ENCODE measurements around the gene CARS1.

Gene CARS1

GRCh38 chr11:3037040-3037944 lies 19.9 kb downstream of the CARS1 start:
- peak; percentile 51 to 70 for ATAC-seq

- no peak for ATAC-seq
Observed at GRCh38 chr11:3036419-3036818, 20.8 kb downstream of the CARS1 start.

DNA sequence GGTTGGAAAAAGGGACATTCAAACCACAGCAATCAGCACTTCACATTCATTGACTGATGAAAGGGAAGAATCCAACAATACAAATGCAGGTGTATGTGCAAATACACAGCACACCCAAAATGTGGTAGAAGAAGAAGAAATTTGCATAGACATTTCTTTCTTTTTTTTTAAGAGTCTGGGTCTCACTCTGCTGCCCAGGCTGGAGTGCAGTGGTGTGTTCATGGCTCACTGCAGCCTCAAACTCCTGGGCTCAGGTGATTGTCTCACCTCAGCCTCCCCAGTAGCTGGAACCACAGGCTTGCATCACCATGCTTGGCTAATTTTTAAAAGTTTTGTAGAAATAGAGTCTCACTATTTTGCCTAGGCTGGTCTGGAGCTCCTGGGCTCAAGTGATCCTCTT lies 21.9 kb downstream of the CARS1 start:
- no peak for ATAC-seq

DNA sequence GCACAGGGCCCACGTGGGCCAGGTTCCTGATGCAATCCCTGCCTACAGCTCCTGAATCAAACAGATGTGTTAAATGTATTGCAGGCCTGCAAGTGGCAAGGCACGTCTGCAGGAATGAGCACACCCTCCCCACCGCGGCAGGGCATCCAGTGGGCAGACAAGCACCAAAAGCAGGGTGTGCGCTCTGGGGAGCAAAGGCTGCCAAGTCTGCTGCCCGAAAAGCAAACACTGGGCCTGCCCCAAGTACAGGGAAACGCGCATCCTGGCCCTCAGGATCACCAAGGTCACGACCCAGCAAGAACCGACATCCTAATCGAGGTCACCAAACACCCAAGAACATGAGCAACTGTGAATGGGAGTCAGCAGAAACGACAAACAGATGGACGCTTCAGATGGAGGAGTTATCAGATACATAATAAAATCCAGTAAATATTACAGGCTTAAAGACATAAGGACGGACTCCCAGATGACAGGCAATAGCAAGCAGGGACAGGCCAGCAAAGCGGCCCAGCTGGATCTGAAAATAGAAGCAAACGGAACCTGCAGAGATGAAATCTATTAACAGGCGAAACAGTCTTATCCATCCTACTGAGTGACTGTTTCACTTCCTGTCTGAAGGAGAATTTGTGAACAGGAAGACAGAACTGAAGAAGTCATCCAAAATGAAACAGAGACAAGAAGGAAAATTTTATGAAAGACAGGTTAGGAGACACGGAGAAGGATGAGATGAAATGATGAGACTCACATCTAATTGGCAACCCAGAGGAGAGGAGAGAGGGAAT lies 26.7 kb downstream of the CARS1 start:
- ATAC-seq = no peak

GRCh38 chr11:3028813-3029212 lies 28.4 kb downstream of the CARS1 start:
- ATAC-seq = no peak

- ATAC-seq = no peak
Observed at GRCh38 chr11:3026803-3027202, 30.4 kb downstream of the CARS1 start.

DNA sequence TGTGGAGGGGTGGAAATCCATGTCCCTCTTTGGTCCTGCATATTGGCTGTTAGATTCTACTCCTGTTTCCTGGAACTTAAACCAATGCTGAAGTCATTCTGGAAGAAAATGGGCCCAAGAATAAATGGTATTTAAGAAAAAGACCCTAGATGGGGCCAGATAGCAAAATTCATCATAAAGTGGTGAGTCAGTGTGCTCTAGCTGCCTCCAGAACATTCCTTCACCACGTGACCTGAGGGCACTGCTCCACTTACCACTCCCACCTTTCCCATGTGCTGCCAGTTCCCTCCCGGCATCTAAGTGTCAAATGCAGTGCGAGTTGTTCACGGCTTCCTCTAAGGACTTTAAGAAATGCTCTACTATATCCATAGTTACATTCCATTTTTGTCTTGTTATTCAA lies 34.2 kb downstream of the CARS1 start:
- ATAC-seq = no peak

DNA sequence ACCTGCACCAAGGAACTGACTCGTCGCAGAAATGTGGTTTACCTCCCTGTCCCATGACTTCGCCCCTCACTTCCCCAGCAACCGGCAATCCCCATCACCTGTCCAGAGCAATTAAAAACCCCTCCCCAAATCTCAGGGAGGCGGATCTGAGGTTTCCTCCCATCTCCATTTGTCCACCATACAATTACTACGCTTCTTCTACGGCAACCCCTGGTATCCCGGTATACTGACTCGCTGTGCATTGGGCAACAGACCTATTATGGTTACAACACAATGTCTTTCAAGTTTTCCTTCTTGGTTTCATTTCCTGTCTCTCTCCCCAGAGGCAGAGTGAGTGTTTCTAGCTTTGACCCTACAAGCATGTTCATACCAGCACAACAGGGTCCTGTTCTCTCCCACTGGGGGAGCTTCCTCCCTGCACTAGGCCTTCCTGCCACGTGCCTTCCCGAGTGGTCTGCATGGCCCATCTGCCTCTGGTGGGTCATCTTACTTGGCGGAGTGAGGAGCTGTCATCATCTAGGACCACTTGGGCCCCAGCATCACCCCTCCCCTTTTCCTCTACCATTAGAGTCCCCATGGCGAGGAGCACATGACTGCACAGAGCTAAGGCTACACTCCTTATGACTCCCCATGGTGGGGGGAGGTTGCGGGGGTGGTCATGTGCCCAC lies 34.8 kb downstream of the CARS1 start:
- ATAC-seq = peak; percentile 30 to 48

DNA sequence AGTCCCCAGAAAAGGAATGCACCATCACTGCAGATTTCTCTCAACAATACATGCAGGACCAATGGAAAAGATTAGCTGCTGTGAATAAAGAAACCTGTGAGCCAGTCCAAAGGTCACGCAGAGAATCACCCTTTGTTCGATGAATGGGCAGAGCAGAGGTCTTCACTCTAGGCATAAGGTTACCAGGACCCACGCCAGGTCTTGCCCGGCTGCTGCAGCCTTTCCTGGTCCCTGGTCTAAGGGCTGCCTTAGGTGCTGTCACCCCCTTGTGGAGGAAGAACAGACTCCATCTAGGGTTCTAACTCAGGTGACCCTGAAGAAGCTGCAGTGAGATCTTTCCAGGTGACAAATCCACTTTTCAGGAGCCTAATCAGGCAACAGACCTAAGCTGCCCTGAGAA lies 36.1 kb downstream of the CARS1 start:
- peak in 1 of 2 donors; percentile 51 for ATAC-seq

DNA sequence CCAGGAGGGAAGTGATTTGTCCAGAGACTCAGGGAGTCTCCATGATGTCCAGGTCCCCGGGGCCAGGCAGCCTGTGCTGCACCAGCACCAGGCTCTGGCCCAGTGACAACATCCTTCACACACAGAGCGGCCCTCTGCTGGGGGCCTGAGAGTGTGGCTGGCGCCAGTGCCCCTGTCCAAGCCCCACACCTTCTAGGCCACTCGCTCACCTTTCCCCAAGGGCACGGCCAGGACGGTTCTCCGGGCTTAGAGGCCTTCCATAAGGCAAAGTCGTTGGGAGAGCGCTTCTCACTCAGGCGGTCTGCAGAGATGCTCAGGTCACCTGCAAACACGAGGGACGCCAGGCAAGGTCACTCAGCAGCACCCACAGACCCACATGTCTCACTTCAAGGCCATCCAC lies 37.2 kb downstream of the CARS1 start:
- ATAC-seq = no peak

DNA sequence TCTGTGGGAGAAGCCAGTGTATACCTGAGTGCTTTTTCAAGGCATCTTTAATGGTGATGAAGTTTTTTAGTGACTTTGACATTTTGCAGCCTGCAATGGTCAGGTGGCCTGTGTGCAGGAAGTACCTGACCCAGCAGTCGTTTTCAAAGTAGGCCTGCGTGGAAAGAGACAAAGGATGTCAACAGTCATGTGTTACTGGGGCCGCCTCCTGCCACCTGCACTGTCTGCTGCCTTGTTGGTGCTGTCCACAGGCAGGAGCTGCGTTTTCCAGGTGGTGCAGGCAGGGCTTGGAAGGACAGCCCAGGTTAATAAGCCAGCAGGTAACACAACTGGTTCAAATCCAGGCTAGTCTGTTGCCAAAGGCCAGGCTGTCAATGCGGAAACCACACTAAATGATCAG lies 38.6 kb downstream of the CARS1 start:
- no peak for ATAC-seq

DNA sequence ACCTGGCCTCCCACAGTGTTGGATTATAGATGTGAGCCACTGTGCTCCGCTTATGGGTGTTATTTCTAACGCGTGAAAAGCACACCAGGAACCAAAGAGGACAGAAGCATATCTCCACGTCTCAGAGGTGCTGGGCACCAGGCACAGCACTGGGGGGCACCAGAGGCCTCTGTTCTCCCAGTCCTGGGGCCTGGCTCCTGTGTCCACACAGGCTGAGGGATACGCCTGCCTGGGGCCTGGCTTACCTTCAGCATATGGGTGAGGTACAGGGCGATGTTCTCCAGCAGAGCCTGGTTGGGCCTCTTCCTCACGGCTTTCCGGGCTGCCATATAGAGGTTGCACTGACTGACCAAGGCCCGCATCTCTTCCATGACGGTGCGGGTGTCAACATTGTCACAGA lies 40.4 kb downstream of the CARS1 start:
- ATAC-seq = no peak

DNA sequence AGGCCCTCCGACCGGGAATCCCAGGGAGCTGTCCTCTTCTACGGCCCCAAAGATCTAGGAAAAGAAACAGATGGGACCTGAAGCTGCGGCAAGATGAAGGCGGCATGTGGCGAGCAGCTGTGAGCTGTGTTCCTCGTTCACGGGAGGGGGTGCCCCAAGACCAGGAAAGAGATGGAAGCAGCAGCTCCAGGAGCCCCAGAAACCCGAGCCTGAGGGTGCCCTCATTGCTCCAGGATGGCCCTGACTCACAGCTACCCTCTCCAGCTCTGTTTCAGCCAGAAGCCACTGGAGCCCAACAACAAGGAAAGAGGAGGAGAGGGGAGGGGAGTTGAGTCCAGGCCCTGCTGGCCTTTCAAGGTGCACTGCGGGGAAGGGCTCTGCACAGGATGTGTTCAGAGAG lies 41.4 kb downstream of the CARS1 start:
- ATAC-seq = no peak

DNA sequence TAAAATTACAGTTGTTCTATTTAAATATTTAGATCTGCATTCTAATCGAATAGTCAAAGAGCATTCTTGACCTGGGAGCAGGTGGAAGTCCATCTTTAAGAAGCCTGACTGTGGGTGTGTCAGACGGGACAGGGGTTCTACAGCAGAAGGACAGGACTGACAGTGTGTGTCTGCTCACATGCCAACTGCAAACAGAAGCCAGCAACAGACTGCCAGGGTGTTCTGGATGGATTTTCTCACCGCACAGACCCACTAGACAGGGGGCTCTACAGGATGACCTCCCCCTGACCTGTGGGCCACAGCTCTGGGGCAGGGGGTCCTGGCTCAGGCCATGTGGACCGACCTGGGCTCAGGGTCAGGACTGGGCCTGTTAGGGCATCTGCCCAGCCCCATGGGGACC lies 42.3 kb downstream of the CARS1 start:
- no peak for ATAC-seq

DNA sequence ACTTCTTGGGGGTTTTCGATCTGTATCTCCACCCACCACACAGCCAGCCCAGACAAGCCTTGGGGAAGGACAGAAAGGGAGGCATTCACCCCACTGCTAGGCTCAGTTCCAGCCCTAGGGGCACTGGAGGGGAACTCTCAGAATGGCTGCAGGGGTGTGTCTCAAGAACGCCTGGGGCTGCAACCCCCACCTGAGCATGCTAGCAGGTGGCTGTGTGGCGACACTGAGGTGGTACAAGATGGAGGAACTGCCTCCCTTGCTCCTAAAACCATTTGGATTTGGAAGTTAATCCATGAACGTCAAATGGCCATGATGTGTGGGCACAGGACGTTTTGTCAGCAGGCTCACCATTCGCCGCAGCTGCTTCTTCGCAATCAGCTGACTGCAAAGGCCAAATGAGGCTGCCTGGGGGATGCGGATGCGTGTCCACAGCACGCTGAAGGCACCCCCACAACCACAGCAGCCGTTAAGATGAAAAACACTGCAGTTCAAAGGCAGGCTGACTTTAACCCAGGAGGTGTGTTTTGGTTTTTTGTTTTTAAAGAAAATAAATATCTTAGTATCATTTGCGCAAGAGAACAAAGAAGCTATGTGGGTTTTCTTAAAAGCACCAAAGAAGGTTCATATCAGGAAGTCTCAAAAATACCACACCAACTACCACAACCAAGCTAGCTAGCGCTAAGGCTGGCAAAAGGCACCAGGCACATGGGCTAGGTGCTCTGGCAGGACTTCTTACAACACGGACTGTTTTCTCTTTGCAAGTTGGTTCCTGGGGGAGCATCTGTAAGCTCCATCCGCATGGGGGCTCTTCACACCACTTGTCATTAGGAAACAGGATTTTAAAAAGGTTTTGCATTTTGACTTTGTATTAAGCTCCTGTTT lies 42.9 kb downstream of the CARS1 start:
- peak; percentile 71 to 81 for ATAC-seq

DNA sequence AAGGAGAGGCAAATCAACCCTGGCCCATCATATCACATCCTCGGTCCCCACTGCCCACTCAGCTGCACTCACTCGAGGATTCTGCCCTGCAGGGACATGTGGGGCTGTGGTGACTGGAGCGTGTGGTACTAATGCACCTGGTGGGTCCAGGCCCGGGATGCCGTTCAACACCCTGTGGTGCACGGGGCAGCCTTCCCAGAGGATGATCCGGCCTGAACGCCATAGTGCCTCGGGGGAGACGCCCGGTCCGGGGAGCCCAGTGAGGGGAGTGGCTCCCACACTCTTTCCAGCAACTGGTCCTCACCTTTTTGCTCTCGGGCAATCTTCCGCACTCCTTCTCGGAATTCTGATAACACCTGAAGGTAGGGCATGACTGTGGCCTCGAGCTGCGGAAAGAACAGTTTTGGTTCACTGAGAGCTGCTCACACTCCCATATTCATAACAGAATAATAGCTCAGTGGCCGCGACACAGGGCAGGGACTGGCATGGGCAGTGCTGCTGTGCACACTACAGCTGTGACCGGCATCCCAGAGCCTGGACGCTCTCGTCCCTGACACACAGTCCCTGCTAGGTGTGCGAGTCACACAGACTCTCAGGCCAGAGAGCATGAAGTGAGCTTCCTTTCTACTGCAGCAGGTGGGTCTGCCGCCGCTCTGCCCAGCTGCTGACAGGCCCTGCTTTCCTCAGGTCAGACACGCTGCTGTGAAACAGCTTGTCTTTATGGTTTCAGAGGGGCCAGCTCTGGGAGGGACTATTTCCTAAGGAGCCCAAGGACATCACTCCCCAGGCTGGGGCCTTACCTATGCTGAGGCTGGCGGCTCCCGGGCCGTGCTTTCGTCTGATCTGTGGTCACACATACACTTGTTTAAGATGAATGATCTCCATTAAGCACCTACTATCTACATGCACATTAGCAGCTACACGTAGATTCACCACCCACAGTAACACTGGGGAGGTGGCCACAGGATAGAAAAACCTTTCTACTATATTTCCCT lies 45.0 kb downstream of the CARS1 start:
- ATAC-seq = no peak

GRCh38 chr11:3010521-3011275 lies 46.5 kb downstream of the CARS1 start:
- ATAC-seq = no peak

DNA sequence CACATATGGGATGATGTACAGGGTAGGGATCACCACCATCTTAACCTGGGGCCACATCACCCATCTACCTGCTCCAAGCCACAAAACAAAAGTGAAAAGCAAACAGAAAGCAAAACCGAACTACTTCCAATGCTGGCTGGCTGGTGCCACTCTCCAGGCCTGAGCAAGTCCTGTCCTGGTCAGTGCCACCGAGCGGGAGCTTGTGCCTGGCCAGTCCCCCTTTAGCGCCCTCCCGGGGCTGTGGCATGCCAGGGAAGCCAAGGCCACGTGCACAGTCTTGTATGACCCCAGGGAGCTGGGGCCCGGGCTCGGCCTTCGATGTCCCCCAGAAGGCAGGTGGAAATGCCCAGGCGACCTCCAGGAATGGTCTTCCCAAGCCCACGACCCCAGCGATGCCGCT lies 47.2 kb downstream of the CARS1 start:
- ATAC-seq = peak in 1 of 2 donors; percentile 2

GRCh38 chr11:3009481-3009880 lies 47.7 kb downstream of the CARS1 start:
- ATAC-seq = peak in 1 of 2 donors; percentile 5

GRCh38 chr11:3008746-3009336 lies 48.4 kb downstream of the CARS1 start:
- no peak for ATAC-seq

All from activated CD4-positive, CD25-positive, alpha-beta regulatory T cell treated with anti-CD3 and anti-CD28 coated beads, Interleukin-2, amount 50 U/mL, for 24 hours (primary cell).